ES-I3 (cell line): ENCODE results near the gene FRG2B.
"Not testable (repeated sequence)": the region's sequence is repeated elsewhere in the genome, so short reads cannot be mapped to it uniquely, and the experiment has no call there.

Experiments
- H3K36me3 ChIP-seq: 2 replicates; pipeline ENCODE4 v1.6.1; 2013; ENCODE audit warnings: mild to moderate bottlenecking, low read length, control low read depth, moderate library complexity; ENCODE audit not compliant: insufficient read depth
- H3K4me1 ChIP-seq: 2 replicates; pipeline ENCODE4 v1.6.1; 2013; ENCODE audit warnings: mild to moderate bottlenecking, control low read depth, low read length; ENCODE audit not compliant: insufficient read depth
- H3K9ac ChIP-seq: 2 replicates; pipeline ENCODE4 v1.6.1; 2013; ENCODE audit warnings: low read depth, mild to moderate bottlenecking, low read length, moderate library complexity
- H3K9me3 ChIP-seq: 2 replicates; pipeline ENCODE4 v1.6.1; 2013; ENCODE audit warnings: mild to moderate bottlenecking, low read length, moderate library complexity; ENCODE audit not compliant: control insufficient read depth, insufficient read depth

The FRG2B gene

GRCh38 chr10:133616371-133617130, 10.0 kb downstream of the FRG2B start:
- Histone ChIP-seq H3K36me3 (no peaks in the 10 kb centered on the region), H3K9me3 (no peaks in the 10 kb centered on the region), H3K9ac (no peak overlapping the region), H3K4me1 (no peaks in the 10 kb centered on the region)

DNA sequence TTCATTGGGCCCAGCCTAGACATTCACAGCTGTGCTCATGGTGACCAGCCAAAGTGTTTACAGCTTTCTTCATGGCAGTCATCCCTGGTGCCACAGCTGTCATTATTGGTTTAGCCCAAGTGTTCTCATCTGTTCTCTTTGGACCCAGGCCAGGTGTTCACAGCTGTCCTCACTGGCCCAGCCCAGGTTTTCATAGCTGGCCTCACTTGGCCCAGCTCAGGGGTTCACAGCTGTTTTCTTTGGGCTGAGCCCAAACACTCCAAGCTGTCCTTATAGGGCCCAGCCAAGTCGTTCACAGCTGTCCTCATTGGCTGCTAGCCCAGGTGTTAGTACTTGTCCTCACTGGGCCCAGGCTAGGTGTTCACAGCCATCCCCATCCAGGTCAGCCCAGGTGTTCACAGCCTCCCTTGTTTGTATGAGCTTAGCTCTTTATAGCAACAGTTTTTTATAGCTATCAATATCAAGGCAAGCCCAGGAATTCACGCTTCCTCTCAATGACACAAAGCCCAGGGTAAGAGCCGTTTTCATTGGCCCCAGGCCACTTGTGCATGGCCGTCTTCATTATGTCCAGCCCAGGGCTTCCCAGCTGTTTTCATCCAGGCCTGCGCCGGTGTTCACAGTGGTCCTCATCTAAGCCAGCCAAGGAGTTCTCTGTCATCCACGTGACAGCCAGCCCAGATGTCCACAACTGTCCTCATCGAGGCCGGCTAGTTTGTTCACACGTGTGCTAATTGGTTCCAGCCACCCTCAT, 11.6 kb downstream of the FRG2B start:
- H3K36me3 ChIP-seq = no peaks in the 10 kb centered on the region
- no peak overlapping the region for H3K9ac ChIP-seq
- no peaks in the 10 kb centered on the region for H3K9me3 ChIP-seq
- H3K4me1 ChIP-seq = no peaks in the 10 kb centered on the region

GRCh38 chr10:133613699-133614098, 12.9 kb downstream of the FRG2B start:
- no peaks in the 10 kb centered on the region for H3K9me3 ChIP-seq
- H3K9ac ChIP-seq = no peak overlapping the region
- H3K36me3 ChIP-seq = no peaks in the 10 kb centered on the region
- no peaks in the 10 kb centered on the region for H3K4me1 ChIP-seq

- Histone ChIP-seq H3K9ac (no peak overlapping the region), H3K9me3 (no peaks in the 10 kb centered on the region), H3K36me3 (no peaks in the 10 kb centered on the region), H3K4me1 (no peaks in the 10 kb centered on the region)
Measured at GRCh38 chr10:133611079-133611478, 15.5 kb downstream of the FRG2B start.

DNA sequence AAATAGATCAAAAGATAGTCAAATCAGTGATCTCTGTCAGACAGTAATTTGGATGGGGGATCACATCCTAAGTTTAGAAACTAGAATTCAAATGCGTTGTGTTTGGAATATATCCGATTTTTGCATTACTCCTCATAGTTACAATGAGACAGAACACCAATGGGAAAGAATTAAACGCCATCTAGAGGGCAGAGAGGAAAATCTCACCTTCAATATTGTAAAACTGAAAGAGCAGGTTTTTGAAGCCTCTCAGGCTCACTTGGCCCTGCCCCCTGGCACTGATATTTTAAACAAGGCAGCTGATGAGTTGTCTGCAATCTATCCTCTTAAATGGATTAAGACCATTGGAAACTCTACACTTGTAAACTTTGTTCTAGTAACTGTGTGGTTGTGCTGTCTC, 17.7 kb downstream of the FRG2B start:
- no peaks in the 10 kb centered on the region for H3K9me3 ChIP-seq
- no peaks in the 10 kb centered on the region for H3K4me1 ChIP-seq
- H3K9ac ChIP-seq = no peak overlapping the region
- no peaks in the 10 kb centered on the region for H3K36me3 ChIP-seq

DNA sequence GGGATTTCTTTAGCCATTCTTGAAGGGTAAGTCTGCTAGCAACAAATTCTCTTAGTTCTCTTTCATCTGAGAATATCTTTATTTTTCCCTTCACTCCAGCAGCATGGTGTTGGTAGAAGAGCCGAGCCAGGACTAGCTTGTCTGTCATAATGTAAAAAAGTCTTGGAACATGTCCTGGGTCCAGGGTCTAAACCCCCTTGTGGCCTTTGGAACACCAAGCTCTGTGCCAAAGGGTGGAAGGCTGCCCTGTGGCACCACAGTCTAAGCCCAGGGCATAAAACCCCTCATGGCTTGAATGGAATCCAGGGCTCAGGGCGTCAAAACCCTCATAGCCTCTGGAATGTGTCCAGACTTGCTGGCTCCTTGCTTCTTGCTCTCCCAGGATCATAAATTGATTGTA, 23.2 kb downstream of the FRG2B start:
- H3K4me1 ChIP-seq, H3K36me3 ChIP-seq, H3K9me3 ChIP-seq, H3K9ac ChIP-seq: not testable (repeated sequence)

DNA sequence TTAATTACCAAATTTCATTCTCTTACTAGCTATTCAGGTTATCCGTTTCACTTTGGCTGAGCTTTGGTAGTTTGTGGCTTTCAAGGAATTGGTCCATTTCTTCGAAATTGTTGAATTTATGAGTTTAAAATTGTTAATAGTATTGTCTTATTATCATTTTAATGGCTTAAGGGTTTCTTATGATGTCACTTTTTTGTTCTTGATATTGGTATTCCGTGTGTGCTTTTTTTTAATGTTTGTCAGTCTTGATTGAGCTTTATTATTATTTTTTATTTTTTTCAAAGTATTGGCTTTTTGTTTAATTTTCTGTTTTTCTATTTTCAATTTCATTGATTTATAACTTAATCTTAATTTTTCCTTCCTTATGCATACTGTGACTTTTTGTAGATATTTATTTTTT, 25.9 kb downstream of the FRG2B start:
- H3K9me3 ChIP-seq = no peaks in the 10 kb centered on the region
- H3K9ac ChIP-seq = no peak overlapping the region
- no peaks in the 10 kb centered on the region for H3K4me1 ChIP-seq
- H3K36me3 ChIP-seq = no peaks in the 10 kb centered on the region

DNA sequence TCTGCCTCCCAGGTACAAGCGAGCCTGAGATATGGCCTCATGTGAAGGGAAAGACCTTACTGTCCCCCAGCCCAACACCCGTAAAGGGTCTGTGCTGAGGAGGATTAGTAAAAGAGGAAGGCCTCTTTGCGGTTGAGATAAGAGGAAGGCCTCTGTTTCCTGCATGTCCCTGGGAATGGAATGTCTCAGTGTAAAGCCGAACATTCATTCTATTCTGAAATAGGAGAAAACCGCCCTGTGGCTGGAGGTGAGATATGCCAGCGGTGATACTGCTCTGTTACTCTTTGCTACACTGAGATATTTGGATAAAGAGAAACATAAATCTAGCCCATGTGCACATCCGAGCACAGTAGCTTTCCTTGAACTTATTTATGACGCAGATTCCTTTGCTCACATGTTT, 26.7 kb downstream of the FRG2B start:
- H3K9me3 ChIP-seq, H3K36me3 ChIP-seq, H3K9ac ChIP-seq, H3K4me1 ChIP-seq: not testable (repeated sequence)

DNA sequence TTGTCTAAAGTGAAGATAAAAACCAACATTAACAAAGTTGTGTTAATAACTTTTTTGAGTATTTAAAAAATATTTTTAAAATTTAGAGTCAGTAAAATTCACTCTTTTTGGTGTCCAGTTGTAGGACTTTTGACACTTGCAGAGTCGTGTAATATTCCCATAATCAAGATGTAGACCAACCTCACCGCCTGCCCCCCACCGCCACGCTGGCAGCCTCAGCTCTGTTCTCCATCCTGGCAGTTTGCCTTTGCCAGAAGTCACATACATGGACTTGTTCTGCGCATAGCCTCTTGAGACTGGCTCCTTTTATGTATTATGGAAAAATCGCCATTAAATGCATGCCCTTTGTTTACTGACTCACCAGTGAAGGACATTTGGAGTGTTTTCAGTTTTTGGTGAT, 33.9 kb downstream of the FRG2B start:
- Histone ChIP-seq H3K9me3 (no peaks in the 10 kb centered on the region), H3K4me1 (no peaks in the 10 kb centered on the region), H3K36me3 (no peaks in the 10 kb centered on the region), H3K9ac (no peak overlapping the region)

DNA sequence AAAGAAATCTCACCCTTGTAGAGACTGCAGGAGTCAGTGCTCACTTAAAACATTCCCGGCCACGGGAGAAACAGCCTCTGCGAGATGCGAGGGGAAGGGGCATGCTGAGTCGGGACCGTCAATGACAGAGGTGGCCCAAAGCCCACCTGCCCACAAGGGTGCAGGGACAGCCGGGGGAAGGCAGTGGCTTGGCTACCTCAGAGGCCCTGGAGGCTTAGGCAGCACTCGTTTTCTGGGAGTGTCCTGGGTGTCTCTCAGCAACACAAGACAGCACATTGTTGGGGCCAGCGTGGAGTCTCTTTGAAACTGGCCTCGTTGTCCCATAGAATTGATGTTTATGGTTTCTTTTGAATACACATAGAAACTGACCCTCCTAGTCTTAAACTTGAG, 35.6 kb downstream of the FRG2B start:
- no peak overlapping the region for H3K9ac ChIP-seq
- no peaks in the 10 kb centered on the region for H3K9me3 ChIP-seq
- no peaks in the 10 kb centered on the region for H3K36me3 ChIP-seq
- no peaks in the 10 kb centered on the region for H3K4me1 ChIP-seq

DNA sequence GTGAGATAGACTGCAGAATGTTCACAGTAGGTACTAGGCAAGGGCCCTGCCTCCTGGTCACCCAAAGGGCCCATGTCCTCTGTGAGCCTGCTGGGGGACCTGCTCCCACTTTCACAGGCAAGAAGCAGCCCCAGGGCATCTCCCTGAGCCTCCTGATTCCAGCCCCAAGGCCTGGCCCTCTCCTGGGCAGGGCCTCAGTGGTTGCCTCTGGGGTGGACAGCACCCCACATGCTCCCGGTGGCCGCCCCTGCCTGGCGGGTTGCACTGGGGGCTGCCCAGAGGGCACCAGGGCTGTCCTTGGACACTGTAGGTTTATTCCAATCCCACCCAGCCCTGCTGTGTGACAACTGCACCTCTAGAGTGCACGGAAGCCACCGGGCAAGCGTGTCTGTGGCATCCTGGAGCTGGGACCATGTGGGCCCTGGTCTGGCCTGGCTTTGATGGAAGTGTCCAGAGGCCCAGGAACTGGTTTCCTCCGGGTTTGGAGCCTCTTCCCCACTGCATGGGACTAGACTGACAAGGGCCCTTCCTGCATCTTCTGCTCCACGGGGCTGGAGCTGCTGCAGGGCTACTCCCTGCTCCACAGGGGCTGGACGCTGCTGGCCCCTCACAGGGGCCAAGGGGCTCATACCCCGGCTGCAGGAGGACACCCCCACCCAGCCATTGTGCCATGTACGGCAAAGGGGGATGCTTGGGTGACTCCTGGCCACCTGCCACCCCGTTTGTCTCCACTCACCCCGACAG, 36.2 kb downstream of the FRG2B start:
- H3K4me1 ChIP-seq = no peaks in the 10 kb centered on the region
- no peaks in the 10 kb centered on the region for H3K9me3 ChIP-seq
- no peaks in the 10 kb centered on the region for H3K36me3 ChIP-seq
- no peak overlapping the region for H3K9ac ChIP-seq

- not testable (repeated sequence) for H3K9ac ChIP-seq, H3K4me1 ChIP-seq, H3K9me3 ChIP-seq, H3K36me3 ChIP-seq
Measured at GRCh38 chr10:133577037-133577436, 49.6 kb downstream of the FRG2B start.
